OCI-LY3 (cell line): ENCODE results near the gene UBA5.

Experiments
- H2AFZ ChIP-seq: fragments of 200-600, 300-600 bp; shearing (Covaris generic); 2 replicates; pipeline ENCODE4 v1.6.0; 2014; ENCODE audit warnings: antibody characterized with exemption, low read depth, low read length
- H3K27ac ChIP-seq: fragments of 200-600, 300-600 bp; sonication (generic); 2 replicates; pipeline ENCODE4 v1.5.1; 2014; ENCODE audit warnings: mild to moderate bottlenecking, low read length, moderate library complexity, mixed read lengths
- H3K27me3 ChIP-seq: fragments of 200-600, 300-600 bp; sonication (generic); 2 replicates; pipeline ENCODE4 v1.6.1; 2014; ENCODE audit warnings: low read depth, low read length, mixed read lengths
- H3K36me3 ChIP-seq: fragments of 200-600, 300-600 bp; sonication (generic); replicated peaks from 2 replicates; pipeline ENCODE3; 2014; ENCODE audit warnings: low read depth, low read length, mixed read lengths
- H3K4me1 ChIP-seq: fragments of 300-600, 200-600 bp; sonication (generic); 2 replicates; pipeline ENCODE4 v1.6.1; 2014; ENCODE audit warnings: low read length, mixed read lengths
- H3K4me2 ChIP-seq: fragments of 200-600, 300-600 bp; sonication (generic); 2 replicates; pipeline ENCODE4 v1.6.1; 2014; ENCODE audit warnings: low read length, mixed read lengths
- H3K4me3 ChIP-seq: fragments of 300-600, 200-600 bp; sonication (generic); 2 replicates; pipeline ENCODE4 v1.5.1; 2014; ENCODE audit warnings: antibody characterized with exemption, mild to moderate bottlenecking, low read length, moderate library complexity
- H3K79me2 ChIP-seq: fragments of 300-600, 200-600 bp; shearing (Covaris generic); 2 replicates; pipeline ENCODE4 v1.6.1; 2014; ENCODE audit warnings: mild to moderate bottlenecking, low read length, mixed read lengths
- H3K9ac ChIP-seq: fragments of 300-600, 200-600 bp; shearing (Covaris generic); 2 replicates; pipeline ENCODE4 v1.6.0; 2014; ENCODE audit warnings: mild to moderate bottlenecking, low read length, moderate library complexity
- H3K9me3 ChIP-seq: fragments of 200-600, 300-600 bp; shearing (Covaris generic); 2 replicates; pipeline ENCODE4 v1.6.1; 2014; ENCODE audit warnings: low read length, mixed read lengths; ENCODE audit not compliant: insufficient read depth
- H4K20me1 ChIP-seq: fragments of 200-600, 300-600 bp; sonication (generic); 2 replicates; pipeline ENCODE4 v1.6.1; 2016; ENCODE audit warnings: low read length, mixed read lengths; ENCODE audit not compliant: insufficient read depth
- CTCF ChIP-seq: fragments of 200-600, 300-600 bp; sonication (generic); IDR thresholded peaks from 2 replicates; pipeline ENCODE4 v1.5.1; 2014; ENCODE audit warnings: antibody characterized with exemption, low read length, low read depth
- EZH2phosphoT487 ChIP-seq: fragments of 200-600 bp; shearing (Covaris generic); IDR thresholded peaks from 2 replicates; pipeline ENCODE4 v1.6.1; 2018; ENCODE audit warnings: antibody characterized with exemption, mixed run types, low read depth

Gene UBA5

GRCh38 chr3:132641837-132642538, 18.1 kb upstream of the UBA5 start:
- Histone ChIP-seq H4K20me1 (no peaks in the 10 kb centered on the region), H3K79me2 (no peaks in the 10 kb centered on the region), H3K27ac (no peak overlapping the region), H3K4me2 (no peak overlapping the region), H3K4me3 (no peak overlapping the region), H3K27me3 (no peaks in the 10 kb centered on the region), H3K9me3 (no peaks in the 10 kb centered on the region), H3K36me3 (peaks cover 3% of the 10 kb centered on the region), H3K4me1 (no peaks in the 10 kb centered on the region), H3K9ac (no peak overlapping the region), H2AFZ (no peak overlapping the region)
- TF ChIP-seq CTCF (peak; percentile 67), EZH2phosphoT487 (no peak)

GRCh38 chr3:132642539-132642847, 17.6 kb upstream of the UBA5 start:
- H3K9me3 ChIP-seq, result no peaks in the 10 kb centered on the region
- H3K4me2 ChIP-seq, result no peak overlapping the region
- TF ChIP-seq EZH2phosphoT487, result no peak
- 0 out of 2 replicates have a peak, but pooled peaks cover 5% of the 10 kb centered on the region for H4K20me1 ChIP-seq
- peaks cover 3% of the 10 kb centered on the region for H3K36me3 ChIP-seq
- no peaks in the 10 kb centered on the region for H3K27me3 ChIP-seq
- H3K27ac ChIP-seq, result no peak overlapping the region
- H3K4me1 ChIP-seq, result no peaks in the 10 kb centered on the region
- no peaks in the 10 kb centered on the region for H3K79me2 ChIP-seq
- H2AFZ ChIP-seq, result no peak overlapping the region
- no peak overlapping the region for H3K9ac ChIP-seq
- no peak overlapping the region for H3K4me3 ChIP-seq

- Histone ChIP-seq H3K27ac (no peak overlapping the region), H3K9me3 (no peaks in the 10 kb centered on the region), H2AFZ (no peak overlapping the region), H3K27me3 (no peaks in the 10 kb centered on the region), H3K4me3 (no peak overlapping the region), H3K79me2 (no peaks in the 10 kb centered on the region), H3K4me1 (no peaks in the 10 kb centered on the region), H4K20me1 (0 out of 2 replicates have a peak, but pooled peaks cover 5% of the 10 kb centered on the region), H3K4me2 (no peak overlapping the region), H3K36me3 (no peaks in the 10 kb centered on the region), H3K9ac (no peak overlapping the region)
- TF ChIP-seq CTCF (no peak), EZH2phosphoT487 (no peak)
Observed at GRCh38 chr3:132643366-132643765, 16.8 kb upstream of the UBA5 start.

GRCh38 chr3:132645058-132645457, 15.1 kb upstream of the UBA5 start:
- no peak overlapping the region for H3K4me2 ChIP-seq
- H2AFZ ChIP-seq, result no peak overlapping the region
- H3K79me2 ChIP-seq, result no peaks in the 10 kb centered on the region
- H3K36me3 ChIP-seq, result no peaks in the 10 kb centered on the region
- no peak overlapping the region for H3K27ac ChIP-seq
- no peaks in the 10 kb centered on the region for H3K27me3 ChIP-seq
- peaks cover 2% of the 10 kb centered on the region; the same call in 1 of the 2 replicates for H3K4me1 ChIP-seq
- no peaks in the 10 kb centered on the region for H3K9me3 ChIP-seq
- no peak overlapping the region for H3K9ac ChIP-seq
- no peak overlapping the region for H3K4me3 ChIP-seq
- TF ChIP-seq CTCF (no peak), EZH2phosphoT487 (no peak)
- H4K20me1 ChIP-seq, result 0 out of 2 replicates have a peak, but pooled peaks cover 5% of the 10 kb centered on the region
